Fibroblast of pulmonary artery (primary cell): Measurements from ENCODE around the gene AIP.

Source experiments
- DNase-seq: peaks from one replicate; pipeline ENCODE4 v3.0.0-alpha.2; 2010; ENCODE audit warnings: low read depth
- H3K4me3 ChIP-seq: replicated peaks from 2 replicates; pipeline ENCODE4 v1.5.1; 2011; ENCODE audit warnings: low read depth, mild to moderate bottlenecking, control low read depth, low read length, moderate library complexity
- CTCF ChIP-seq: IDR thresholded peaks from 2 replicates; pipeline ENCODE4 v1.5.1; 2011; ENCODE audit warnings: mild to moderate bottlenecking, control low read depth, low read length, inconsistent platforms; ENCODE audit errors: missing control alignments

AIP gene

GRCh38 chr11:67502328-67502979 is 19.6 kb downstream of the AIP start:
- H3K4me3 ChIP-seq = no peak overlapping the region
- TF ChIP-seq CTCF = no peak
- DNase-seq = no peak

- TF ChIP-seq CTCF = no peak
- no peak for DNase-seq
- H3K4me3 ChIP-seq = peak overlapping the region; percentile 76
These were observed 20.5 kb downstream of the AIP start for GRCh38 chr11:67503119-67504004.

- no peak for TF ChIP-seq CTCF
- peak overlapping the region; percentile 76 for H3K4me3 ChIP-seq
- DNase-seq = peak; percentile 24
These were observed 21.5 kb downstream of the AIP start for GRCh38 chr11:67504005-67504949.

GRCh38 chr11:67504950-67505581 is 22.2 kb downstream of the AIP start, which contains the start of gene PITPNM1:
Gene PITPNM1 (minus strand): TSS chr11:67505363. CDS start chr11:67504180, 1,183 bp downstream.
- no peak for TF ChIP-seq CTCF
- peak; percentile 58 for DNase-seq
- H3K4me3 ChIP-seq = peak within 1 kb of the TSS; percentile 76

- H3K4me3 ChIP-seq = peak overlapping the region; percentile 76
- peak; percentile 88 for DNase-seq
These were observed 23.0 kb downstream of the AIP start for GRCh38 chr11:67505605-67506396.

More at GRCh38 chr11:67505605-67506396, 23.0 kb downstream of the AIP start:
- TF ChIP-seq CTCF = peak; percentile 93
